GM21619 (cell line): Measurements from ENCODE around the gene ZDHHC7.

Source experiments
- ATAC-seq: cut with Tn5 transposase; IDR thresholded peaks from one replicate; pipeline ENCODE4 v1.9.1; 2021; ENCODE audit not compliant: unreplicated experiment

Gene ZDHHC7

DNA sequence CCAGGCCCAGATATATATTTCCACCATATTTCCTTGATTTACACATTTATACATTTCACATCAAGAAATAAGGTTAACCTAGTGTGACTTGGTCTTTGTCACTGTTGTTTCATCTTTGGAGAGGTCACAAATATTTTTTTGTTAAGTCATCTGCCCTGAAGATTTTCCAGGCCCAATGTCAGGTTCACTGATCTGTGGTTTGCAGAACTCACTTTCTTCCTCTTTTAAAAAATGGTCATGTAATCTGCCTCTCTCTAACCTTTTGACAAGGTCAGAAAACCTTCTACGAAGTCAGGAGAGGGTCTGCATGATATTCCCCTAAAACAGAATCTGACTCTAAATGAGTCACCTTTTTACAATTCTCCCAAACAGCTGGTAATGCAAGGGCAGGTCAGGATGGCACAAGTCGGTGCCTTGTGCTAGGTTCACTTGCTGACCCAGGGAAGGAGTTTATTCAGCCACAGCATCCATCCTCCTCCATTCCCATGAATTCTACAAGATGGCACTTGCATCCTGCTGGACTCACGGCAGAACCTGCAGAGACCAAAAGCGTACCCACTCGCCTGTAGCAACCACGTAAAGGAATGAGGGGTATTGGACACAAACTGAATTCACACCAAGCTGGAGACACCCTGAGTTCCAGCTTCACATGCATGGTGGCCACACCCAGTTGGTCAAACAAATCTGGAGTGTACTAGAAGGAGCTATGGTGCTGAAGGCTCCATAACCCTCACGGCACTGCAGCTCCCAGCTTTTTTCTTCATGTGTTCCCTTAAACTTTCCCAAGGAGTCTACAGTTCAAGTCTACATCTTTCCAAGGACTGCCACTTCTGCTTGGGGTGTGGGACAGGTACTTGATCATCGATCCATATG lies 14.7 kb upstream of the ZDHHC7 start:
- ATAC-seq = no peak

DNA sequence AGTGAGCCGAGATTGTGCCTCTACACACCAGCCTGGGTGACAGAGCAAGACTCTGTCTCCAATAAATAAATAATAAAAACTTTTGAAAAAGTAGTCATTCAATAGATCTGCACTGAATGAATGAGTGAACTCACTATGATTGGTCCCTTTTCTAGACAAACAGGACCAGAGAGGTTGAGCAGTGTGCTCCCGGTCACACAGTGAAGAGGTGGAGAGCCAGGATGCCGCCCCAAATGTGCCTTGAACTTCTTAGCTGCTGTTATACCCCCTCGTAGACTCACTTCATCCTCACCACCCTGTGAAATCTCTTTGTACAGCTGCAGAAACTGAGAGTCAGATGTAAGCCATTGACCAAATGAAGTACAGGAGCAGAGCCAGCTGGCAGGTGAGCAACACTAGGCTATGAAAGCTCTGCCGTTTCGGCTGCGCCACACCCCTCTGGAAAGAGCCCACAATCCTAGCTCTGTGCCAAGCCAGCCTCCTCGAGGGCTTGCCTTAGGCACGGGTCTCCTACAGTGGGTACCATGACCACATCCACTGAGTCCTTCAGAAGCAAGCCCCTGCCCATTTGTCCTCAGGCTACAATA lies 8.4 kb upstream of the ZDHHC7 start:
- no peak for ATAC-seq

DNA sequence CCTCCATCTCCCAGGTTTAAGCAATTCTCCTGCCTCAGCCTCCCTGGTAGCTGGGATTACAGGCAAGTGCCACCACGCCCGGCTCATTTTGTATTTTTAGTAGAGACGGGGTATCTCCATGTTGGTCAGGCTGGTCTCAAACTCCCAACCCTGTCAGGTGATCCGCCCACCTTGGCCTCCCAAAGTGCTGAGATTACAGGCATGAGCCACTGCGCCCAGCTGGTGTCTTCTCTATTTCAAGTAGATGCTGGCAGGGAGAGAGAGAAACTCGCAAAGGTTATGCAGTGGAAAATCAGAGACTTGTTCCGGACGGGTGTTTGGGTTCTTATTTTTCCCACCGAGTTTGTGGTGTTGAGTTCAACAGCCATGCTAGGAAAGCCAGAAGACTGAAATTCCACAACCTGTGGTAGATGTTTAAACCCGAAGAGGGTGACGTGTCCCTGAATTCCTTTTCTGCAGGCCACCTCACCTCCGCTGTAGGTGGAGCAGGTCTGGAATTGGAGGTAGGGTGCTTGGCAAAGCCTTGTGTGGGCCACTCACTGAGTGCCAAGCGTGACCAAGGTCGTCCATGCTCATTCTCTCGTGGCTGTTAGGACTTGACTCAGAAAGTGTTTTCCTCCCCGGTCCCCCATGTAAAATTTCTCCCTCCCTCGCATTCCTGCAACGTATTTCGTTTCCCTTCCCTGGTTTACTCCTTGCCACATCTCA lies 7.3 kb upstream of the ZDHHC7 start:
- no peak for ATAC-seq

- no peak for ATAC-seq
Measured at GRCh38 chr16:85017633-85018032, 6.3 kb upstream of the ZDHHC7 start.

GRCh38 chr16:85017151-85017550 lies 5.8 kb upstream of the ZDHHC7 start:
- no peak for ATAC-seq

DNA sequence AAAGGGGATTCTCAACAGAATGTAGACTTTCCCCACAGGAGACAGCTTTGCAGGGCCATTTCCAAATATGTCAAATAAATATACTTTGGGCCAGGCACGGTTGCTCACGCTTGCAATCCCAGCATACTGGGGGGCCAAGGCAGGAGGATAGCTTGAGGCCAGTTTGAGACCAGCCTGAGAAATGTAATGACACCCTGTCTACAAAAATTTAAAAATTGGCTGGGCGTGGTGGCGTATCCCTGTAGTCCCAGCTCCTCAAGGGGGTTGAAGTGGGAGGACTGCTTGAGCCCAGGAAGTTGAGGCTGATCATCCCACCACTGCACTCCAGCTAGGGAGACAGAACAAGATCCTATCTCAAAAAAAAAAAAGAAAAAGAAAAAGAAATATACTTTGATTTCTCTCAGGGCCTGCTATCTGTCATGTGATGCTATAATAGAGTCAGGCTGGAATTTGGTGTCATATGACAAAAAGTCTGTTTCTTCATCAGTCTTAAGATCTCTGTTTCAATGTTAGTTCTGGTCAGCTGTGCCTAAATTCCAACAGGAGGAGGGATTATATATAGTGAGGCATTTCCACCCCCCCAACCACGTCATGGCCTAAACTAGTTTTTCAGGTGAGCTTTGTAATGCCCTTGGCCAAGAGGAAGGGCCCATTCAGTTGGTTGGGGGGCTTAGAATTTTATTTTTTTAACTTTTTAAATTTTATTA lies 4.3 kb upstream of the ZDHHC7 start:
- ATAC-seq = no peak

GRCh38 chr16:85014311-85014710 lies 3.0 kb upstream of the ZDHHC7 start:
- ATAC-seq = no peak

DNA sequence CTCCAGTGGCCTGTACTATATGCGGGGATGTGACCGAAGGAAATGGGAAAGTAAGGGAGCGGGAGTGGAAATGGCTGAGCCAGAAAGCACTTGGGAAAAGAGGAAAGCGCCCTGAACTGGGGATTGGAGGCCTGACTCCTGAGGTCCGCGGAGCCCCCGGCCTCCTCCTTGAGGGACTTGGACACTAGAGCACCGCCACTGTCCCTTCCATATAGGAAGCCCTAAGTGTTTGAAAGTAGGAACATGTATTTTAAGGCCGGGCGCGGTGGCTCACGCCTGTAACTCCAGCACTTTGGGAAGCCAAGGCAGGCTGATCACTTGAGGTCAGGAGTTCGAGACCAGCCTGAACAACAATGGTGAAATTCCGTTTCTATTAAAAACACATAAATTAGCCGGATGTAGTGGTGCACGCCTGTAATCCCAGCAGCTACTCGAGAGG lies 530 bp upstream of the ZDHHC7 start:
- ATAC-seq = no peak

DNA sequence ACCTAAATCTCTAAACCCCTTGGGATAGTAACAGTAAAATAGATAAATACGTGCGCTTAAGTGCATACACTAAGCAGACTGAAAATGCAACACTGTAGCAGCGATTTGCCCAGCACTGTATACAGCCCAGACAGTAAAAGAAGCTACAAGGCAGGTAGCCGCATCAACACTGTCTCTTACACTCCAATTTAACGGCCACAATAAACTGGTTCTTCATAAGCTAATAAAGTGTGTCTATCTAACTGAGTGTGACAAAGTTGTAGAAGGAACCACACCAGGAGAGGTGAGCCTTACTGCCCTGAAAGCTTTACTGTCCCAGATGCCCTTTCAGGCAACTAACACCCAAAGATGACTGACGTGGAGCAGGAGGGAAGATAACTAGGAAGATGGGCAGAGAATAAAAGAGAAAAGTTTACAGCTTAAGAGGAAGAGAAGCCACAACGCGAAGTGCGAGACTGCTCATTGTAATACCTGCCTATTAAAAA lies 847 bp downstream of the ZDHHC7 start:
- no peak for ATAC-seq

GRCh38 chr16:85008271-85008670 lies 3.1 kb downstream of the ZDHHC7 start:
- ATAC-seq = no peak

DNA sequence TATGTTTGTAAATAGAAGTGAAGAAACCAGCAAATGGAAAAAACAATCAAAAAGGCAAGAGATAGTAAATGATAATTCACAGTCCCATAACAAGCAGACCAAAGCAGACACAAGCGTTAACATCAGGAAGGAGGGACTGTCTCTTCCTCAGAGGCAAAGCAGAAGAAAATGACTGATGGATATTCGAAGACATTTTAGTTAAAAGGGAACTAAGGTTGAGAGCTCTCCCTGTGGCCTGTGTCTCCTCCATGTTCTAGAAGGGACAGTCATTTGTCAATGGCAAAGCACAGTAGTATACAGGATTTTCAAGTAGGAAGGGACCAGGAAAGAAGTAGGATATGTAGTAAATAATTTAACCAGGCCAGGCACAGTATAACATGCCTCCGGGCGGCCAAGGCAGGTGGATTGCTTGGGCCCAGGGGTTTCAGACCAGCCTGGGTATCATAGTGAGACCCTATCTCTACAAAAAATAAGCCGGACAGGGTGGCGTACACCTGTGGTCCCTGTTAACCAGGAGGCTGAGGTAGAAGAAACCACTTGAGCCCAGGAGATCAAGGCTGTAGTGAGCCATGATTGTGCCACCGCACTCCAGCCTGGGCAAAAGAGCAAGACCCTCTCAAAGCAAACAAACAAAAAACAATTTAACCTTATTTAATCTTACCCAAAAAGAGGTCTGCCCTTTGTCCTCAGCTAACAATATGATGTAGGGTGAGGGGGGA lies 3.7 kb downstream of the ZDHHC7 start:
- no peak for ATAC-seq

DNA sequence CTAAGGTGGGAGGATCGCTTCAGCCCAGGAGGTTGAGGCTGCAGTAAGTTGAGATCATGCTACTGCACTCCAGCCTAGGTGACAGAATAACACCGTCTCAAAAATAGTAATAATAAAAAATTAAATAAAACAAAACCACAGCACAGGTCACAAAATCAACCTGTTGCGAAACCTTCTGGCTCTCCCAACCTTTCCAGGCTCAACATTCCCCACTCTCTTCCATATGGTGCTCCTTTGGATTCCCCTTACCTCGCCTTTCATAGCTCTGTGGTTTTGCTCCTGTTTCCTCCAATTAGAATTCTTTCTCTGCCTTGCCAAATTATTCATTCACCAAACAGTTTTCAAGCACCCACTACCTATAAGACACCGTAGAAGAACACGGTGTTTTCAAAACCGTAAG lies 4.7 kb downstream of the ZDHHC7 start:
- ATAC-seq = no peak

DNA sequence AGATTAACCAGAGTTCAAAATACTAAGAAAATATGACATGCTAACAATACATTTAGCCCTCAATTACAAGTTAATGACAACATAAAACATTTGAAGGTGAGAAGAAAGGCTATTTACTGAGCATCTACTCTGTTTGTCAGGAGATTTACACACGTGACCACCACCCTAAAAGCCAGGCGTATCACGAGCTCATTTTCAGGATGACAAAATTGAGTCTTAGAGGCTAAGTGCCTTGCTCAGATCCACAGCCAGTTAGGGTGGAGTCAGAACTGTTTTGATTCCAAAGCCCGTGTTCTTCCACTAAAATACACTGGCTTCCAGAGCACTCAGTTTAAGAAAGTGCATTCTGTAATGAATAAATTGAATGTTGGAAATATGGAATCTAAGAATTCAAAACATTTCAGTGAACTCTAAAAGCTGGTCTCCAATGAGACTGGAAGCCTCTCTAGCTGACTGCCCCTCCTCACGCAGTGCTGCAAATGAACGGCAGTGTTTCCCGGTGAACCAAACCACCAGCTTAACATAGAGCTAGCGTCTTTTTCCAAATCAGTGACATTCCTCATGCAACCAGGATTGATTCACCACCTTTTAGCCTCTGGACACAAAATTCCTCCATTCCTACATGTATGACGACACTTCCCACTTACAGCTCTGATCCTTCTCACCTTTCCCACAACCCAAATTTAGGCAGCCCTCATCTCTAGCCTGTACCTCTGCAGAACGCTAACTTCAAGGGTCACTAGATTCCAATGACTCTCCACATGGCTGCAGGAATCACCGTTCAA lies 5.9 kb downstream of the ZDHHC7 start:
- ATAC-seq = no peak

GRCh38 chr16:85004587-85005205 lies 6.6 kb downstream of the ZDHHC7 start:
- ATAC-seq = no peak

DNA sequence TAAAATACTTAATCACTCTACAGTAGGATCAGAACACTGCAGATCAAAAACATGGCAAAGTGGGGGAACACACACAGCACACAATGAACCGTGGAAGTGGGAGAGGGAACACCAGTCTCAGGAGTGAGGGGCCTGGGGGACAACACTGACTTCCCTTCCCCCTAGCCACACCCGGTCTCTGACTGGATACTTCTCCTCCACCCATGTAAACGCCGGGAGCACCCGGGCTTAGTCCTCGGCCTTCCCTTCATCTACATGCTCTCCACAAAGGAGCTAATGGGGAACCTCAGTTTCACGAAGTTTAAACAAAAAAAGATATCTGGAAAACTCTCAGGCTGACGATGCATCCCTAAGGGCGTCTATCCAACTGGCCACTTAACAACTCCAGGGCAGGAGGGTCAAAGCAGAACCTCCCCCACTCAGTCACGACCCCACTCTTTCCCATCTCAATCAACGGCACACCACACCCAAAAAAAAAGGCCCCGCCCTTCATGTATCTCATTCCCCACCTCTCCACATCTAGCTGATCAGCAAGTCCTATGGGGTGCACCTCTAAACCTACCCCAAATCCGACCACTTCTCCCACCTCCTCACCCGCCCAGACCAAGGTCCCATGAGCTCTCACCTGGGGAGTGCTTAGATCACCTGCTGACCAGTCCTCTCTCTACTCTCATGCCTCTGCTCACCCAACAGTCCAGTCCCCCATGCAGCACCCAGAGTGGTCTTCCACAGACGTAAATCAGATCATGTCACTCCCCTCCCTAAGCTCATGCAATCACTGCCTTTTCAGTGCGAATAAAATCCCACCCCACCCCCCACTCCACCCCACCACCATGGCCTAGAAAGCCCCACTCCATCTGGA lies 7.4 kb downstream of the ZDHHC7 start:
- no peak for ATAC-seq

DNA sequence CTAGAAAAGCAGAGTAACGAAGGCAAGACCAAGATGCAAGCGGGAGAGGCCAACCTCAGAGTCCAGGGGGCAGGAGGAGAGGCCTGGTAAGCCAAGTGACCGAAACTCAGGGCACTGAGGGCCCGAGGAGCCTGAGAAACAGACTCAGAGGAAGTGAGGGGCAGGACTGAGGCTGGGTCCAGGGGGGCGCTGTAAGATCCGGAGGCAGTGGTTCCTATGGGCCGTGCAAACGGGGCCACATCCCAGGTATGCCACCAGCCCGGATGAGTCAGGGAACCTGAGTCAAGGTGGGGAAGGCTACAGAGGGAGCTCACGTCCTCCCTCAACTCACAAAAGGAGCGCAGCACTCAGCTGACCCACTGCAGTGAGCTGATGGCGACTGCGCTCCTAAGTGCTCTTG lies 8.3 kb downstream of the ZDHHC7 start:
- ATAC-seq = no peak

DNA sequence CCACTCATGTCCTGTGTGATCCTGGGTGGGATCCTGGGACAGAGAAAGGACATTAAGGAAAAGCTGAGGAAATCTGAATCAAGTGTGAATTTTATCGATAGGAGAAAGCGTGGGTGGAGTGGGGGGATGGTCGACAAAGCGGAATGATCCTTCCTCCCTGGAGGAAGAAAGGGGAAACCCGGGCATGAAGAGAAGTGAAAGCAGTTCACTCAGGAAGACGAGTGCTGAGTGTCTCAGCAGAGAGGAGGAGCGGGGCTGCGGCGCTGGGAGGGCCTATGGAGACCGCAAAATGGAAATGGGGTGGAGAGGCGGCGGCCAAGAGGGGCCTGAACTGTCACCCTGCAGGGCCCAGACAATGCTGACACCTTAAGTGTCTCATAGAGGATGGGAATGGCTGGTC lies 8.7 kb downstream of the ZDHHC7 start:
- ATAC-seq = no peak

DNA sequence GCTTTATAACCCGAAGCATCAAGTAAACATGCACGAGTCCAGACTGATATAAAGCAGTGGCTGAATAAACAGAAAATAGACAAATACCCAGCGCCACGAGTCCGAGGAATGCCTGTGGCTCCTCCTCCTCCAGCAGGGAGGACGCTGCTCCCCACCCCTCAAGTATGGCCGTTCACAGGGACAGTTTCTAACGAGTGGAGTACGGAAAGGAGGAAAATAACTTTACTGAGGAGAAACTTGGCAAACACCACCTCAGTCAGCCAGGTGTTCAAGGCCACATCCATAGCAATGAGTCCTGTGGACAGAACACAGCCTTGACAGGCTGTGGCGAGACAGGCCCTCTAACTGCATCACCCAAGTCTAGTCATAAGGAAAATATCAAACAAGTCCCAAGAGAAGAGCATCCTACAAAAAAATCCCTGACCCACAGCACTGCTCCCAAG lies 9.2 kb downstream of the ZDHHC7 start:
- ATAC-seq = no peak
